ENCODE results near the gene CYTH1.
"Not testable (repeated sequence)": the region's sequence is repeated elsewhere in the genome, so short reads cannot be mapped to it uniquely, and the experiment has no call there.

CYTH1 gene

GRCh38 chr17:78680436-78680835, 101.6 kb downstream of the CYTH1 start:
- no peak for DNase-seq

GRCh38 chr17:78679495-78680395, 102.3 kb downstream of the CYTH1 start:
- DNase-seq, result no peak

- DNase-seq, result no peak
These were observed 103.4 kb downstream of the CYTH1 start for GRCh38 chr17:78678711-78679110.

GRCh38 chr17:78678222-78678557, 103.9 kb downstream of the CYTH1 start:
- no peak for DNase-seq

GRCh38 chr17:78677303-78678221, 104.5 kb downstream of the CYTH1 start:
- no peak for DNase-seq

GRCh38 chr17:78676412-78677302, 105.4 kb downstream of the CYTH1 start:
- DNase-seq, result no peak

GRCh38 chr17:78675836-78676235, 106.2 kb downstream of the CYTH1 start:
- no peak for DNase-seq

- no peak for DNase-seq
These were observed 106.8 kb downstream of the CYTH1 start for GRCh38 chr17:78675316-78675616.

GRCh38 chr17:78674595-78675315, 107.3 kb downstream of the CYTH1 start:
- DNase-seq, result no peak

GRCh38 chr17:78674156-78674555, 107.9 kb downstream of the CYTH1 start:
- DNase-seq, result no peak

- no peak for DNase-seq
These were observed 108.7 kb downstream of the CYTH1 start for GRCh38 chr17:78673395-78673794.

- no peak for DNase-seq
These were observed 109.2 kb downstream of the CYTH1 start for GRCh38 chr17:78672871-78673371.

- no peak for DNase-seq
These were observed 110.1 kb downstream of the CYTH1 start for GRCh38 chr17:78672005-78672404.

GRCh38 chr17:78671726-78672001, 110.4 kb downstream of the CYTH1 start:
- DNase-seq, result not testable (repeated sequence)

- DNase-seq, result no peak
These were observed 111.0 kb downstream of the CYTH1 start for GRCh38 chr17:78670850-78671725.

- no peak for DNase-seq
These were observed 112.0 kb downstream of the CYTH1 start for GRCh38 chr17:78669975-78670518.

GRCh38 chr17:78669256-78669974, 112.7 kb downstream of the CYTH1 start:
- no peak for DNase-seq

GRCh38 chr17:78668847-78669246, 113.2 kb downstream of the CYTH1 start:
- no peak for DNase-seq

- DNase-seq, result no peak
These were observed 114.1 kb downstream of the CYTH1 start for GRCh38 chr17:78667741-78668640.
